GM18858 (cell line): Measurements from ENCODE around the gene ARL4D.
"Not testable (repeated sequence)": the region's sequence is repeated elsewhere in the genome, so short reads cannot be mapped to it uniquely, and the experiment has no call there.

Source experiments
- ATAC-seq: cut with Tn5 transposase; IDR thresholded peaks from one replicate; pipeline ENCODE4 v1.9.1; 2021; ENCODE audit not compliant: unreplicated experiment

Gene ARL4D

GRCh38 chr17:43419375-43419882 lies 20.6 kb downstream of the ARL4D start:
- ATAC-seq = not testable (repeated sequence)

GRCh38 chr17:43423777-43424455 lies 25.1 kb downstream of the ARL4D start:
- no peak for ATAC-seq

- no peak for ATAC-seq
These were observed 28.7 kb downstream of the ARL4D start for GRCh38 chr17:43427362-43428043.

GRCh38 chr17:43428524-43428923 lies 29.7 kb downstream of the ARL4D start:
- ATAC-seq = no peak

GRCh38 chr17:43430936-43431713 lies 32.3 kb downstream of the ARL4D start:
- ATAC-seq = no peak

- ATAC-seq = no peak
These were observed 33.1 kb downstream of the ARL4D start for GRCh38 chr17:43431714-43432523.

GRCh38 chr17:43434902-43435319 lies 36.1 kb downstream of the ARL4D start:
- ATAC-seq = no peak

- no peak for ATAC-seq
These were observed 39.0 kb downstream of the ARL4D start for GRCh38 chr17:43437756-43438155.

- no peak for ATAC-seq
These were observed 39.8 kb downstream of the ARL4D start for GRCh38 chr17:43438626-43439025.

GRCh38 chr17:43439041-43439440 lies 40.2 kb downstream of the ARL4D start:
- ATAC-seq = no peak

GRCh38 chr17:43442711-43443110 lies 43.9 kb downstream of the ARL4D start:
- no peak for ATAC-seq

GRCh38 chr17:43443381-43443780 lies 44.6 kb downstream of the ARL4D start:
- no peak for ATAC-seq

GRCh38 chr17:43444223-43445008 lies 45.6 kb downstream of the ARL4D start:
- no peak for ATAC-seq

GRCh38 chr17:43445009-43445589 lies 46.3 kb downstream of the ARL4D start:
- ATAC-seq = no peak

GRCh38 chr17:43446773-43447172 lies 48.0 kb downstream of the ARL4D start:
- no peak for ATAC-seq

- ATAC-seq = no peak
These were observed 50.1 kb downstream of the ARL4D start for GRCh38 chr17:43448720-43449469.

GRCh38 chr17:43449470-43450248 lies 50.9 kb downstream of the ARL4D start:
- no peak for ATAC-seq
